ENCODE data around the gene NOSIP. TPM values are rescaled to one million over a fixed set of nuclear protein-coding genes. Genes with fewer than 3 reads are reported as not detected.
A peak's percentile ranks its signal among the peaks of the same experiment; 100 is the strongest.

The NOSIP gene
- polyA plus RNA-seq, 1 of the 3 experiments (the other 2 are of a cell fraction) = 128 TPM

DNA sequence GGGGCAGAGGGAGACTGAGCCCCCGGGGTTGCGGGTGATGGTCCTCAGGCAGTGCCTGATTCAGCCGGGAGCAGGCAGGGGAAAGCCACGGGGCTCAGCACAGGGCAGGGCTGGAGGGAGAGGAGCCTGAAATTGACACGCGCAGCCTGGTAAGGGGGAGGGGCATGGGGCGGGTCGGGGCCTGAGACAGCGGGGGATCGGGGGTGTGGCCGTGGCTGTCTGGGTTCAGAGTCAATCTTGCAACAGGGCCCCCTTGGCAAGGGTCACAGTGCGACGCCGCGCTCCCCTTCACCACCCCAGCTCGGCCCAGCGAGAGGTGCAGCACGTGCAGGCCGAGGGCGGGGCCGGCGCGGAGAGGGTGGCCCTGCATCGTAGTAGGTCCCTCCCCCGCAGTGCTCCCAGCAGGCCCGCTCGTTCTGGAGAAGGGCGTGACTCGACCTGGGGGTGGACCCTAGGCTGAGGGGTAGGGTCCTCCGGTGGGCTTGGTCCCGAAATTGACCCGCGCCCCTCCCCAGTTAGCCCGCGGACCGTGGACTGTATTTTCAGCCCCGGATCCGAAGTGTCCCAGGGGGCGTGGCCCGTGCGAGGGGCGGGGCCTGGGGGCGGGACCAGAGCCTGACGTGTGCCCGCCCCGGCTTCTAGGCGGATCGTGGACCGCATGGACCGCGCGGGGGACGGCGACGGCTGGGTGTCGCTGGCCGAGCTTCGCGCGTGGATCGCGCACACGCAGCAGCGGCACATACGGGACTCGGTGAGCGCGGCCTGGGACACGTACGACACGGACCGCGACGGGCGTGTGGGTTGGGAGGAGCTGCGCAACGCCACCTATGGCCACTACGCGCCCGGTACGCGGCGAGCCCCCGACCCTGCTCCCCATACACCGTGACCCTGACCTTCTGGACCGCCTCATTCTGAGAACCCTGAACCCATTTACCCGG is 46.5 kb downstream of the NOSIP start:
- H3K79me2 ChIP-seq (ENCODE audit: insufficient read depth) = no peaks in the 10 kb centered on the region
- peaks cover 7% of the 10 kb centered on the region for H3F3A ChIP-seq (replicated peaks; ENCODE audit: insufficient read depth)
- POLR2A ChIA-PET = interaction anchor here (0.7 kb wide), 1 partner anchor 38 kb away, joined by 3 read pairs; the partner anchor contains the start of gene RPS11

More for the DNA sequence above, 46.5 kb downstream of the NOSIP start:
- no peak for TF ChIP-seq EP300 (IDR thresholded peaks at IDR 0.05; ENCODE audit: borderline replicate concordance in 1 of 2, low read depth in 1 of 2, low read length in 1 of 2)
- TF ChIP-seq MXI1 (IDR thresholded peaks at IDR 0.05; ENCODE audit: low read depth, low read length) = peak; percentile 88
- TF ChIP-seq CTCF (IDR thresholded peaks at IDR 0.05) = peak; percentile 55
- peak; percentile 85 for TF ChIP-seq MAX (IDR thresholded peaks at IDR 0.05; ENCODE audit: low read depth)
- no peak for TF ChIP-seq TEAD4 (IDR thresholded peaks at IDR 0.05; ENCODE audit: borderline replicate concordance, insufficient read depth)
- TF ChIP-seq GABPA (IDR thresholded peaks at IDR 0.05; ENCODE audit: low read depth) = no peak
- peak; percentile 59; the same call in 1 of the 2 replicates for TF ChIP-seq USF1 (IDR thresholded peaks at IDR 0.05; ENCODE audit: borderline replicate concordance, low read depth)
- peak; percentile 18; the same call in 1 of the 2 replicates for TF ChIP-seq SIN3A (IDR thresholded peaks at IDR 0.05; ENCODE audit: borderline replicate concordance, low read depth, low read length)
- no peaks in the 10 kb centered on the region for H3K27me3 ChIP-seq (ENCODE audit: insufficient read depth)
- peak overlapping the region; percentile 39; the same call in 1 of the 2 replicates for H3K9ac ChIP-seq
- H3K27ac ChIP-seq (ENCODE audit: low read depth in 2 of 2, low read length in 1 of 2) = no peak overlapping the region
- H3K36me3 ChIP-seq (replicated peaks in 1 of 2; ENCODE audit: control insufficient read depth in 1 of 2, insufficient read depth in 2 of 2, low read length in 1 of 2) = no peaks in the 10 kb centered on the region
- H3K4me3 ChIP-seq (ENCODE audit: low read depth in 2 of 2, low read length in 1 of 2) = peak overlapping the region; percentile 51 to 71
- peak overlapping the region; percentile 76; the same call in 1 of the 2 replicates for H2AFZ ChIP-seq (ENCODE audit: low read depth)
- peak overlapping the region; percentile 92 for H3K4me2 ChIP-seq
- no peaks in the 10 kb centered on the region for H3K9me2 ChIP-seq
- H3K4me1 ChIP-seq (ENCODE audit: control insufficient read depth in 1 of 2, insufficient read depth in 2 of 2, low read depth in 1 of 2, low read length in 1 of 2) = peaks cover 0 to 3% of the 10 kb centered on the region in 2 experiments; a peak in 1 of 4 replicates
- no peaks in the 10 kb centered on the region for H4K20me1 ChIP-seq (ENCODE audit: insufficient read depth)
- no peaks in the 10 kb centered on the region for H3K9me3 ChIP-seq
- DNase-seq = peak; percentile 93
- WGBS (ENCODE audit: low lambda C conversion rate) = 5% methylated on average over 25 of the region's 87 CpGs
- CTCF ChIA-PET = interaction anchor here (0.6 to 6.3 kb wide), 14 partner anchors 11 to 918 kb away, joined by 3 to 55 read pairs (median 4); no protein-coding TSS in a partner anchor
